Stimulated activated CD8-positive, alpha-beta memory T cell treated with anti-CD3 and anti-CD28 coated beads, Interleukin-4, amount 100 ng/mL, for 48 hours (primary cell): ENCODE measurements around the gene SKP2.
"Not testable (repeated sequence)": the region's sequence is repeated elsewhere in the genome, so short reads cannot be mapped to it uniquely, and the experiment has no call there.

Source experiments
- DNase-seq: peaks from one replicate; pipeline ENCODE4 v3.0.0-alpha.2; 2020

The SKP2 gene

GRCh38 chr5:36151434-36152323 lies at the start of gene SKP2, which contains the start of gene LMBRD2:
SKP2 (plus strand) TSS chr5:36152111; CDS start chr5:36152263, 152 bp downstream.
LMBRD2 (minus strand) TSS chr5:36151887; CDS start chr5:36143349, 8,538 bp downstream.
- peak; percentile 98 for DNase-seq

- no peak for DNase-seq
These were observed 46.1 kb upstream of the SKP2 start for GRCh38 chr5:36105819-36106218.

- DNase-seq: no peak
These were observed 43.0 kb upstream of the SKP2 start for GRCh38 chr5:36108758-36109460.

- no peak for DNase-seq
These were observed 40.7 kb upstream of the SKP2 start for GRCh38 chr5:36111238-36111637.

- no peak for DNase-seq
These were observed 26.0 kb upstream of the SKP2 start for GRCh38 chr5:36125868-36126267.

GRCh38 chr5:36128795-36129194 lies 23.1 kb upstream of the SKP2 start:
- DNase-seq: no peak

- DNase-seq: not testable (repeated sequence)
These were observed 22.2 kb upstream of the SKP2 start for GRCh38 chr5:36129666-36130065.

GRCh38 chr5:36133009-36133408 lies 18.9 kb upstream of the SKP2 start:
- DNase-seq: not testable (repeated sequence)

- DNase-seq: no peak
These were observed 15.9 kb upstream of the SKP2 start for GRCh38 chr5:36135988-36136387.

- DNase-seq: no peak
These were observed 15.3 kb upstream of the SKP2 start for GRCh38 chr5:36136581-36136980.

- DNase-seq: no peak
These were observed 12.8 kb upstream of the SKP2 start for GRCh38 chr5:36138900-36139683.

GRCh38 chr5:36145311-36145710 lies 6.6 kb upstream of the SKP2 start:
- DNase-seq: no peak

- DNase-seq: no peak
These were observed 5.5 kb upstream of the SKP2 start for GRCh38 chr5:36146390-36146789.

GRCh38 chr5:36147681-36148080 lies 4.2 kb upstream of the SKP2 start:
- DNase-seq: no peak

- peak; percentile 74 for DNase-seq
These were observed 1.1 kb upstream of the SKP2 start for GRCh38 chr5:36150676-36151433.

GRCh38 chr5:36152324-36153297 lies 700 bp downstream of the SKP2 start:
- DNase-seq: no peak

- DNase-seq: no peak
These were observed 1.4 kb downstream of the SKP2 start for GRCh38 chr5:36153298-36153677.

- DNase-seq: no peak
These were observed 1.8 kb downstream of the SKP2 start for GRCh38 chr5:36153726-36154125.

GRCh38 chr5:36155291-36155690 lies 3.4 kb downstream of the SKP2 start:
- DNase-seq: no peak

- DNase-seq: no peak
These were observed 4.2 kb downstream of the SKP2 start for GRCh38 chr5:36156121-36156601.

GRCh38 chr5:36156619-36157018 lies 4.7 kb downstream of the SKP2 start:
- no peak for DNase-seq
